Kidney epithelial cell (primary cell): Measurements from ENCODE around the gene GRID1. TPM values are rescaled to one million over a fixed set of nuclear protein-coding genes. Genes with fewer than 3 reads are reported as not detected.

ENCODE experiments used
- DNase-seq: peaks from one replicate; pipeline ENCODE4 v3.0.0-alpha.2; 2010; ENCODE audit warnings: low read depth
- H3K27me3 ChIP-seq: 2 replicates; pipeline ENCODE4 v1.6.0; 2011; ENCODE audit warnings: low read length; ENCODE audit not compliant: control insufficient read depth, insufficient read depth
- H3K36me3 ChIP-seq: 2 replicates; pipeline ENCODE4 v1.5.1; 2011; ENCODE audit warnings: low read length; ENCODE audit not compliant: control insufficient read depth, insufficient read depth
- H3K4me3 ChIP-seq: 2 replicates; pipeline ENCODE4 v1.5.1; 2011; ENCODE audit warnings: low read depth, mild to moderate bottlenecking, control low read depth, low read length
- total RNA-seq: library from RNA; depleted of rRNA; stranded (reverse); fragments of >200 nt; gene quantifications from 2 replicates; pipeline ENCODE4 v1.2.3, GENCODE V29; 2015
- TF ChIP-seq, protein P1 (sequence below): IDR thresholded peaks from 2 replicates; pipeline ENCODE4 v1.5.1; 2011; ENCODE audit warnings: mild to moderate bottlenecking, moderate library complexity, low read length, control low read depth, inconsistent platforms; ENCODE audit not compliant: insufficient read depth, poor library complexity, severe bottlenecking

Gene GRID1
- total RNA-seq, 1 donor from 2014 or later = 0.33 TPM

- Histone ChIP-seq H3K36me3 (no peaks in the 10 kb centered on the region), H3K27me3 (no peaks in the 10 kb centered on the region), H3K4me3 (no peak overlapping the region)
- DNase-seq = no peak
- TF ChIP-seq, protein P1, sequence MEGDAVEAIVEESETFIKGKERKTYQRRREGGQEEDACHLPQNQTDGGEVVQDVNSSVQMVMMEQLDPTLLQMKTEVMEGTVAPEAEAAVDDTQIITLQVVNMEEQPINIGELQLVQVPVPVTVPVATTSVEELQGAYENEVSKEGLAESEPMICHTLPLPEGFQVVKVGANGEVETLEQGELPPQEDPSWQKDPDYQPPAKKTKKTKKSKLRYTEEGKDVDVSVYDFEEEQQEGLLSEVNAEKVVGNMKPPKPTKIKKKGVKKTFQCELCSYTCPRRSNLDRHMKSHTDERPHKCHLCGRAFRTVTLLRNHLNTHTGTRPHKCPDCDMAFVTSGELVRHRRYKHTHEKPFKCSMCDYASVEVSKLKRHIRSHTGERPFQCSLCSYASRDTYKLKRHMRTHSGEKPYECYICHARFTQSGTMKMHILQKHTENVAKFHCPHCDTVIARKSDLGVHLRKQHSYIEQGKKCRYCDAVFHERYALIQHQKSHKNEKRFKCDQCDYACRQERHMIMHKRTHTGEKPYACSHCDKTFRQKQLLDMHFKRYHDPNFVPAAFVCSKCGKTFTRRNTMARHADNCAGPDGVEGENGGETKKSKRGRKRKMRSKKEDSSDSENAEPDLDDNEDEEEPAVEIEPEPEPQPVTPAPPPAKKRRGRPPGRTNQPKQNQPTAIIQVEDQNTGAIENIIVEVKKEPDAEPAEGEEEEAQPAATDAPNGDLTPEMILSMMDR = no peak
Observed at GRCh38 chr10:86058964-86059363, 307.6 kb downstream of the GRID1 start.

GRCh38 chr10:86057708-86058107 lies 308.9 kb downstream of the GRID1 start:
- H3K36me3 ChIP-seq = no peaks in the 10 kb centered on the region
- DNase-seq = no peak
- TF ChIP-seq, protein P1 = no peak
- H3K4me3 ChIP-seq = no peak overlapping the region
- no peaks in the 10 kb centered on the region for H3K27me3 ChIP-seq

DNA sequence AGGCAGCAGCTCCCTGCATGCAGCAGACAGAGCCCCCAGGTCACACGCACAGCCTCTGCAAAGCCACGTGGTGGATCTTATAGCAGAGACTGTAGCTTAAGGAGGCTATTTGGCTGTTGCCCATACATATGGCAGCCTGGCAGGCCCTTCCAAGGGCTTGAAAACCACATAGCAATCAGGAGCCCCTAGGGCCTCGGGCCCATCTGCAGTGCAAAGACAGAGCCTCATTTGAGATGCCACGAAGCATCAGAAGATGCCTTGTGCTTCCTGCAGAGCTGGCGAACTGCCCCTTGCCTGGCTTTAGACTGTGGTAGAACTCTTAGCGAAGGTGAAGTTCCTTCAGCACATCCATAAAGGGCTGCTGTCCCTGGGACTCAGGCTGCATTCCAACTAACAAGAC lies 309.9 kb downstream of the GRID1 start:
- Histone ChIP-seq H3K4me3 (no peak overlapping the region), H3K27me3 (no peaks in the 10 kb centered on the region), H3K36me3 (no peaks in the 10 kb centered on the region)
- no peak for DNase-seq
- TF ChIP-seq, protein P1 = no peak

DNA sequence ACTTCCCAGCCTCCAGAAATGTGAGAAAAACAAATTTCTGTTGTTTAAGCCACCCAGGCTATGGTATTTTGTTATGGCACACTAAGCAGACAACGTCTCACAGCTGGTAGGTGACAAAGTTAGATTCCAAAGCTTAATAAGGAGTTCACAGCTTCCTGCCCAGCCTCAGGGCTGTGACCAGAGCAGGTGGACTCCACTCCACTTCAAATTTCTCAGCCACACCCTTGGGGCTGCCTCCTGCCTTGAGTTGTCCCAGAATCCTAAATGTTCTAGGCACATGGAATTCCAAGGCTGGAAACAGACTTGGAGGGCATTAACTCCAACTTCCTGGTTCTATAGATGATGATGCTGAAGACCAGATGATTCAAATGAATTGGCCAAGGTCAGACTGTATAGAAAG lies 310.7 kb downstream of the GRID1 start:
- no peak for DNase-seq
- TF ChIP-seq, protein P1 = no peak
- Histone ChIP-seq H3K4me3 (no peak overlapping the region), H3K27me3 (no peaks in the 10 kb centered on the region), H3K36me3 (no peaks in the 10 kb centered on the region)

GRCh38 chr10:86053675-86054074 lies 312.9 kb downstream of the GRID1 start:
- no peaks in the 10 kb centered on the region for H3K36me3 ChIP-seq
- no peaks in the 10 kb centered on the region for H3K27me3 ChIP-seq
- TF ChIP-seq, protein P1 = no peak
- no peak overlapping the region for H3K4me3 ChIP-seq
- DNase-seq = no peak

GRCh38 chr10:86051586-86051985 lies 315.0 kb downstream of the GRID1 start:
- Histone ChIP-seq H3K27me3 (no peaks in the 10 kb centered on the region), H3K36me3 (no peaks in the 10 kb centered on the region), H3K4me3 (no peak overlapping the region)
- TF ChIP-seq, protein P1 = no peak
- DNase-seq = no peak
